GM23338 (cell line): ENCODE data around the gene NPAS3. TPM values are rescaled to one million over a fixed set of nuclear protein-coding genes. Genes with fewer than 3 reads are reported as not detected.

Experiments
- ATAC-seq: fragments of 200-7000 bp; cut with Tn5 transposase; 3 replicates; pipeline ENCODE4 v1.9.1; 2020
- DNase-seq: peaks from one replicate; pipeline ENCODE4 v3.0.0-alpha.2; 2015; ENCODE audit warnings: low spot score
- H2AFZ ChIP-seq: fragments of 200-600 bp; sonication (generic); 2 replicates; pipeline ENCODE4 v1.8.0; 2016; ENCODE audit warnings: antibody characterized with exemption, mild to moderate bottlenecking, moderate library complexity
- H3F3A ChIP-seq: fragments of 200-600 bp; sonication (generic); replicated peaks from 2 replicates; pipeline ENCODE4 v1.8.0; 2017; ENCODE audit warnings: antibody characterized with exemption, mixed run types, low read depth
- H3K27ac ChIP-seq: fragments of 200-600 bp; sonication (generic); 2 replicates; pipeline ENCODE4 v1.6.1; 2016; ENCODE audit warnings: low read depth
- H3K27me3 ChIP-seq: fragments of 200-600 bp; sonication (generic); 2 replicates; pipeline ENCODE4 v1.8.0; 2016; ENCODE audit warnings: mild to moderate bottlenecking, mixed run types, moderate library complexity; ENCODE audit not compliant: insufficient read depth
- H3K36me3 ChIP-seq: fragments of 200-600 bp; sonication (generic); 2 replicates; pipeline ENCODE4 v1.8.0; 2016; ENCODE audit warnings: mild to moderate bottlenecking; ENCODE audit not compliant: insufficient read depth
- H3K4me1 ChIP-seq: fragments of 200-600 bp; sonication (generic); 2 replicates; pipeline ENCODE4 v1.8.0; 2016; ENCODE audit warnings: mild to moderate bottlenecking, moderate library complexity; ENCODE audit not compliant: insufficient read depth
- H3K4me2 ChIP-seq: fragments of 200-600 bp; sonication (generic); 2 replicates; pipeline ENCODE4 v1.7.1; 2017; ENCODE audit warnings: mixed run types
- H3K4me3 ChIP-seq: fragments of 200-600 bp; sonication (generic); 2 replicates; pipeline ENCODE4 v1.6.1; 2016; ENCODE audit warnings: mixed run types
- H3K79me2 ChIP-seq: fragments of 200-600 bp; sonication (generic); replicated peaks from 2 replicates; pipeline ENCODE4 v1.8.0; 2017; ENCODE audit warnings: mild to moderate bottlenecking; ENCODE audit not compliant: insufficient read depth
- H3K9me2 ChIP-seq: fragments of 200-600 bp; sonication (generic); 2 replicates; pipeline ENCODE4 v1.8.0; 2017; ENCODE audit not compliant: insufficient read depth
- H4K20me1 ChIP-seq: fragments of 200-600 bp; sonication (generic); replicated peaks from 2 replicates; pipeline ENCODE4 v1.8.0; 2017; ENCODE audit warnings: mild to moderate bottlenecking; ENCODE audit not compliant: insufficient read depth
- H3K27ac Mint-ChIP-seq: 2 replicates; pipeline ENCODE4 v1.8.0; 2020; ENCODE audit warnings: inconsistent platforms, mild to moderate bottlenecking, moderate library complexity, mixed read lengths
- H3K27me3 Mint-ChIP-seq: 3 replicates; pipeline ENCODE4 v1.8.0; 2022; ENCODE audit warnings: low read depth, mild to moderate bottlenecking, moderate library complexity, mixed read lengths, inconsistent platforms; ENCODE audit not compliant: insufficient read depth, poor library complexity
- H3K36me3 Mint-ChIP-seq: 3 replicates; pipeline ENCODE4 v1.8.0; 2021; ENCODE audit warnings: low read depth, mild to moderate bottlenecking, inconsistent platforms, moderate library complexity, mixed read lengths
- H3K4me1 Mint-ChIP-seq: 3 replicates; pipeline ENCODE4 v1.8.0; 2020; ENCODE audit warnings: mild to moderate bottlenecking, inconsistent platforms, mixed read lengths
- H3K4me3 Mint-ChIP-seq: 3 replicates; pipeline ENCODE4 v1.8.0; 2021; ENCODE audit warnings: moderate library complexity, mild to moderate bottlenecking, inconsistent platforms, mixed read lengths
- H3K9me3 Mint-ChIP-seq: 3 replicates; pipeline ENCODE4 v1.8.0; 2020; ENCODE audit warnings: moderate library complexity, mild to moderate bottlenecking, inconsistent platforms, mixed read lengths
- CREB1 ChIP-seq: fragments of 250-450 bp; sonication (Bioruptor Pico); IDR thresholded peaks from 2 replicates; pipeline ENCODE4 v1.5.0; 2020; ENCODE audit warnings: low read depth, mild to moderate bottlenecking, moderate library complexity
- CTCF ChIP-seq, 2 experiments: fragments of 200-600 bp in 1 of 2; sonication (generic) in 1 of 2; conservative IDR thresholded peaks; 2 replicates each; pipeline versions ENCODE4 v1.5.1 to v1.6.1; 2016 to 2017; ENCODE audit warnings: antibody characterized with exemption in 2 of 2, low read depth in 2 of 2, mild to moderate bottlenecking in 2 of 2, moderate library complexity in 1 of 2
- ETS1 ChIP-seq: IDR thresholded peaks from 2 replicates; pipeline ENCODE4 v1.6.1; 2016; ENCODE audit warnings: antibody characterized with exemption
- EZH2 ChIP-seq: fragments of 200-600 bp; sonication (generic); IDR thresholded peaks from one replicate; pipeline ENCODE4 v1.8.0; 2017; ENCODE audit warnings: antibody characterized with exemption, mild to moderate bottlenecking, low read depth; ENCODE audit not compliant: unreplicated experiment
- EZH2phosphoT487 ChIP-seq: fragments of 200-600 bp; sonication (generic); IDR thresholded peaks from one replicate; pipeline ENCODE4 v1.8.1; 2018; ENCODE audit warnings: antibody characterized with exemption; ENCODE audit not compliant: unreplicated experiment
- JUNB ChIP-seq: IDR thresholded peaks from one replicate; pipeline ENCODE4 v1.6.1; 2016; ENCODE audit warnings: antibody characterized with exemption; ENCODE audit not compliant: unreplicated experiment
- NANOG ChIP-seq: IDR thresholded peaks from 2 replicates; pipeline ENCODE4 v1.6.1; 2016; ENCODE audit warnings: antibody characterized with exemption, borderline replicate concordance
- POLR2AphosphoS5 ChIP-seq: IDR thresholded peaks from 2 replicates; pipeline ENCODE4 v1.6.1; 2016; ENCODE audit warnings: antibody characterized with exemption, low read depth
- REST ChIP-seq: IDR thresholded peaks from one replicate; pipeline ENCODE4 v1.6.1; 2018; ENCODE audit warnings: antibody characterized with exemption; ENCODE audit not compliant: unreplicated experiment
- STAT1 ChIP-seq: IDR thresholded peaks from one replicate; pipeline ENCODE4 v1.6.1; 2016; ENCODE audit warnings: antibody characterized with exemption; ENCODE audit not compliant: unreplicated experiment
- ZNF114 ChIP-seq: fragments of 250-450 bp; sonication (Bioruptor Pico); IDR thresholded peaks from 2 replicates; pipeline ENCODE4 v1.5.0; 2020; ENCODE audit warnings: mild to moderate bottlenecking, moderate library complexity
- ZNF331 ChIP-seq: fragments of 250-450 bp; sonication (Bioruptor Pico); IDR thresholded peaks from 2 replicates; pipeline ENCODE4 v1.5.0; 2020; ENCODE audit warnings: low read depth, mild to moderate bottlenecking, moderate library complexity
- ZNF462 ChIP-seq: fragments of 250-450 bp; sonication (Bioruptor Pico); IDR thresholded peaks from 2 replicates; pipeline ENCODE4 v1.5.0; 2020; ENCODE audit warnings: mild to moderate bottlenecking, moderate library complexity
- polyA plus RNA-seq: library from polyadenylated mRNA; unstranded; fragments of >200 nt; fragmentation: Nextera tagmentation; extraction: Ambion mirVana; gene quantifications from 2 replicates; pipeline ENCODE4 v1.2.1, GENCODE V29; 2016
- total RNA-seq: library from RNA; depleted of rRNA; stranded (reverse); fragments of >200 nt; shearing (Covaris generic); gene quantifications from 2 replicates; pipeline ENCODE4 v1.2.3, GENCODE V29; 2014

Gene NPAS3
- total and polyA plus RNA-seq, 2 experiments from 2014 or later: 0.17 to 0.19 TPM

GRCh38 chr14:33457617-33458016, 518.9 kb downstream of the NPAS3 start:
- H4K20me1 ChIP-seq: no peaks in the 10 kb centered on the region
- H3K4me1 Mint-ChIP-seq: peaks cover 17% of the 10 kb centered on the region; the same call in 2 of the 3 replicates
- H3K4me2 ChIP-seq: no peak overlapping the region
- no peak overlapping the region for H2AFZ ChIP-seq
- ATAC-seq (no peak), DNase-seq (no peak)
- no peaks in the 10 kb centered on the region for H3F3A ChIP-seq
- no peaks in the 10 kb centered on the region for H3K27me3 ChIP-seq
- H3K27ac ChIP-seq: no peak overlapping the region
- no peak overlapping the region for H3K27ac Mint-ChIP-seq
- peaks cover 2% of the 10 kb centered on the region for H3K27me3 Mint-ChIP-seq
- H3K79me2 ChIP-seq: no peaks in the 10 kb centered on the region
- H3K36me3 Mint-ChIP-seq: no peaks in the 10 kb centered on the region
- peaks cover 3% of the 10 kb centered on the region; the same call in 1 of the 2 replicates for H3K4me1 ChIP-seq
- no peaks in the 10 kb centered on the region for H3K36me3 ChIP-seq
- no peak for TF ChIP-seq REST
- no peak for TF ChIP-seq ZNF331 (CRISPR knock-in tag)
- no peak for TF ChIP-seq ZNF462 (CRISPR knock-in tag)
- TF ChIP-seq STAT1: no peak
- TF ChIP-seq EZH2phosphoT487: no peak
- TF ChIP-seq ETS1: no peak
- TF ChIP-seq CTCF (conservative IDR thresholded peaks at IDR 0.05; ENCODE audit: low read depth in 2 of 2): no peak
- TF ChIP-seq POLR2AphosphoS5: no peak
- no peak for TF ChIP-seq ZNF114 (CRISPR knock-in tag)
- TF ChIP-seq JUNB: no peak
- no peak for TF ChIP-seq CREB1 (CRISPR knock-in tag)
- TF ChIP-seq EZH2: no peak
- TF ChIP-seq NANOG: no peak
- no peak overlapping the region for H3K4me3 ChIP-seq
- H3K9me3 Mint-ChIP-seq: no peaks in the 10 kb centered on the region
- H3K4me3 Mint-ChIP-seq: no peak overlapping the region
- no peaks in the 10 kb centered on the region for H3K9me2 ChIP-seq
